Muscle of arm (tissue), 12 donors: ENCODE data around the gene TDRD12. TPM values are rescaled to one million over a fixed set of nuclear protein-coding genes. Genes with fewer than 3 reads are reported as not detected.
"Not testable (repeated sequence)": the region's sequence is repeated elsewhere in the genome, so short reads cannot be mapped to it uniquely, and the experiment has no call there.

Source experiments
- DNase-seq: peaks from one replicate; pipeline ENCODE4 v3.0.0-alpha.2; 2013
- polyA plus RNA-seq, 12 donors: library from polyadenylated mRNA; unstranded; fragments of 120-200 nt; gene quantifications; one replicate each; pipeline ENCODE4 v1.2.1, GENCODE V29; 2013; ENCODE audit not compliant: insufficient read length in 12 of 12

Gene TDRD12
- polyA plus RNA-seq, 12 donors, result 0.09 to 2.3 (median 0.44) TPM; not detected in 2

DNA sequence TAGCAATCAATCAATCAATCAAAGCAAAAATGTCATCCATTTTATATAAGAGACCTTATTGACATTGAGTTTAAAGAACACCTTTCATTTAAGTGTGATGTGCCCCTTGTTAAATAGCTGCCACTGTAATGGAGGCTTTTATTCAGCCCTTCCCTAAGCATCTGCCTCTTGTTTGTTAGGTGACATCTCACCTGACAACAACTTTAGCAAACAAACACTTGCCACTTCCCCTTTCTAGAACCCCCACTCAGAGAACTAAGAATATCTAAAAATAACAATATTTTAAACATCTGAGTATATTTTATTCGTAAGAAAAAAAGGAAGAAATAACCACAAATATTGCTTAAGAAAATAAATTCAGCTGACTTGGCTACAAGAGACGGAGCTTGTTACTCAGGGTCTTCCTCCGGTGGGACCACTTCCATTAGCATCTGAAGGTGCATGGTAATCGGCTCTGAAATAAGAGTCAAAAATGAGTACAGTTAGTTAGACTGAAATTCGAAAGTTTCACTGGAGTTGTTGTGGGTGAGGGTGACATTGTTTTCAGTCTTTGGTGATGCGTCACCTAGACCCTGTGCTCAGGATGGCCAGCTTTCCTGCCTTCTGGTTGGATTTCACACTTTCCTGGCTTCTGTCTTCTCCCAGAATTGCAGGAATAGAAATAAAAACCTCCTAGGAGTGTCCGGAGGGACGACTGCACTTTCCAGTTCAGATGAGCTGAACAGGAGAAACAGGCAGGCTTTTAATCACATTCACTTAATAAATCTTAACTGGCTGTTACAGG lies 110.9 kb downstream of the TDRD12 start:
- no peak for DNase-seq

DNA sequence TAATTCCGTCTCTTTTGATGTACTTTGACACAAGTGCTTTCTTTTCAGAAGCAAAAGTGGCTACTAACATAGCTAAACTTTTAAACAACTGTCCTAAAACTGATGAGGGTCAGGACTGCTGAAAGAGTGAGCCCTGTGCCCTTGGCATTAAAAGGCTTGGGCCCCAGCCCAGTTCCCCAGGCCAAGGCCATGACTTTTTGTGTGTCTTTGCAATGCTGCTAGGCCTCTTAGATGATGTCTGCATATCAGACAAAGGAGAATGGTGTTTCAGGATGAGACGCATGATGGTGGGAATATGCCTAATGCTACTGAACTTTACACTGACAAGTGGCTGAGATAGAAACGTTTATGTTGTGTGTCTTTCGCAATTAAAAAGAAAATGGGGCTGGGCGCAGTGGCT lies 112.0 kb downstream of the TDRD12 start:
- DNase-seq, result no peak

DNA sequence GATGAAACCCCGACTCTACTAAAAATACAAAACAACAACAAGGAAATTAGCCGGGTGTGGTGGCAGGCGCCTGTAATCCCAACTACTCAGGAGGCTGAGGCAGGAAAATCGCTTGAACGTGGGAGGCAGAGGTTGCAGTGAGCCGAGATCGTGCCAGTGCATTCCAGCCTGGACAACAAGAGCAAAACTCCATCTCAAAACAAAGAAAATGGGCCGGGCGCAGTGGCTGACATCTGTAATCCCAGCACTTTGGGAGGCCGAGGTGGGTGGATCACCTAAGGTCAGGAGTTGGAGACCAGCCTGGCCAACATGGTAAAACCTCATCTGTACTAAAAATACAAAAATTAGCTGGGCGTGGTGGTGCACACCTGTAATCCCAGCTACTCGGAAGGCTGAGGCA lies 112.5 kb downstream of the TDRD12 start:
- DNase-seq, result not testable (repeated sequence)

GRCh38 chr19:32832825-32833224 lies 113.3 kb downstream of the TDRD12 start:
- not testable (repeated sequence) for DNase-seq

GRCh38 chr19:32833388-32833787 lies 113.8 kb downstream of the TDRD12 start:
- not testable (repeated sequence) for DNase-seq

DNA sequence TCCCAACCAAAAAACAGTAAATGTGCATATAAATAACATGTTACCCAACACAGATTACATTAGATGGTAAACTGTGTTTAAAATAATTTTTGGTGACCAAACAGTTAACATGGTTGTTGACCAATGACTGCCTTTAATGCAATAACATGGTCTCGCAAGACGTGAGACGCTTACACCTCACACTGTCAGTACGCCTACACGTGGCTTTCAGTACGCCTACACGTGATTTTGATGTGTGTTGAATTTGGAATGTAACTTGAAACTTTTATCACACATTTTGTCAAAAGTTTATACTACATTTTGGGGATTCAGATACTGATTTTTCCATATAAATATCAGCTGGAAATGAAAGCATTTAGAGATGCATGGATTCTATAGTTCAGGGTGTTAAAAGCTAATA lies 118.0 kb downstream of the TDRD12 start:
- DNase-seq, result no peak

DNA sequence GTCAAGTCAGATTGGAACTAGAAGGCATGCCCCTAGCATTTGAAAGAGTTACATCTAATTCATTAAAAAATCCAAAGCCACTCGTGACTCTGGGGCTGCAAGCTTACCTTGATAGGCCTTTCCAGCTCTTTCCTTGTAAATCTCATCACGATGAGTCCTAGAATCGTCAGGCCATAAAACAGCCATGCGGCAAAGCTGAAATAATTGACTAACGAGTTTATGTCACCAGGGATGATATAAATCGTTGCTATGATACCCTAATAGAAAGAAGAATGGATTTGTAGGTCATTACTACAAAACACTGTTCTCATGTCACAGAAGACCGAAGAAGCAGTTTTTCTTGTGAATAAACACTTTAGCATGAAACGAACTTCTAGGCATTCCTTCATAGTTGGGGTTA lies 122.5 kb downstream of the TDRD12 start:
- DNase-seq, result no peak

GRCh38 chr19:32843716-32844245 lies 124.2 kb downstream of the TDRD12 start:
- no peak for DNase-seq

DNA sequence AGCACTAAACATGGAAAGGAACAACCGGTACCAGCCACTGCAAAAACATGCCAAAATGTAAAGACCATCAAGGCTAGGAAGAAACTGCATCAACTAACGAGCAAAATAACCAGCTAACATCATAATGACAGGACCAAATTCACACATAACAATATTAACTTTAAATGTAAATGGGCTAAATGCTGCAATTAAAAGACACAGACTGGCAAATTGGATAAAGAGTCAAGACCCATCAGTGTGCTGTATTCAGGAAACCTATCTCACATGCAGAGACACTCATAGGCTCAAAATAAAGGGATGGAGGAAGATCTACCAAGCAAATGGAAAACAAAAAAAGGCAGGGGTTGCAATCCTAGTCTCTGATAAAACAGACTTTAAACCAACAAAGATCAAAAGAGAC lies 128.5 kb downstream of the TDRD12 start:
- DNase-seq, result not testable (repeated sequence)

DNA sequence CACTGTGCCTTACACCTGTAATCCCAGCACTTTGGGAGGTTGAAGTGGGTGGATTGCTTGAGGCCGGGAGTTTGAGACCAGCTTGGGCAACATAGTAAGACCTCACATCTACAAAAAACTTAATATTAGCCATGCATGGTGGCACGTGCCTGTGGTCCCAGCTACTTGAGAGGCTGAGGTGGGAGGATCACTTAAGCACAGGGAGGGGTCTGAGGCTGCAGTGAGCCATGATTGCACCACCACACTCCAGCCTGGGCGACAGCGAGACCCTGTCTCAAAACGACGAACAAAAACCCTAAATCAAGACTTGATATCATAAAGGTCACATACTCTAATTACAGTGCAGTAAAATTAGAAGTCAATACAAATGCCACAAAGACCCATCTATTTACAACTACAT lies 132.6 kb downstream of the TDRD12 start:
- DNase-seq, result no peak

DNA sequence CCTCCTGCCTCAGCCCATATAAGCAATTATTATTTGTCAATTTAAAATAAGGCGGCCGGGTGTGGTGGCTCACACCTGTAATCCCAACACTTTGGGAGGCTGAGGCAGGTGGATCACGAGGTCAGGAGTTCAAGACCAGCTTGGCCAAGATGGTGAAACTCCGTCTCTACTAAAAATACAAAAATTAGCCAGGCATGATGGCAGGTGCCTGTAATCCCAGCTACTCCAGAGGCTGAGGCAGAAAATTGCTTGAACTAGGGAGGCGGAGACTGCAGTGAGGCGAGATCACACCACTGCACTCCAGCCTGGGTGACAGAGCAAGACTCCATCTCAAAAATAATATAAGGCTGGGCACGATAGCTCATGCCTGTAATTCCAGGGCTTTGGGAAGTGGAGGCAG lies 137.3 kb downstream of the TDRD12 start:
- DNase-seq, result not testable (repeated sequence)

GRCh38 chr19:32857584-32857983 lies 138.0 kb downstream of the TDRD12 start:
- DNase-seq, result no peak

DNA sequence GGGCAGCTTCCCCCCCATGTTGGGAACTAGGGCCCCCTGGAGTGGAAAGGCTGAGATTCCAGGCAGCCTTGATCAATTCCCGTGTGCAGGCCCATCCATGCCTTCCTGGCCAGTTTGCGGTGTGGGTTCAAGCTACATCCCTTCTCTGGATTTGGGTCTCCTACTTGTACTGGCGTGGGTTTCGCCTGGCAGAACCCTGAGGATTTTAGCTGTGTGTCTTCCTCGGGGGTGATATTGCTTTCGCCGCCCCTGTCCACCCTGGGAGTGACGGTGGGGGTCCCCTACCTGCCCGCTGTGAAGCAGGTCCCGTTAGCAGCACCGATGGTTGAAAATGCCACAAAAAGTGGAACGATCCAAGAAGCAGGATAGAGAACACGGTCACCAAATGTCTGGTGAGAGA lies 138.6 kb downstream of the TDRD12 start:
- DNase-seq, result no peak

GRCh38 chr19:32858559-32858958 lies 139.0 kb downstream of the TDRD12 start:
- DNase-seq, result no peak

- no peak for DNase-seq
These were observed 140.0 kb downstream of the TDRD12 start for GRCh38 chr19:32859591-32859990.

DNA sequence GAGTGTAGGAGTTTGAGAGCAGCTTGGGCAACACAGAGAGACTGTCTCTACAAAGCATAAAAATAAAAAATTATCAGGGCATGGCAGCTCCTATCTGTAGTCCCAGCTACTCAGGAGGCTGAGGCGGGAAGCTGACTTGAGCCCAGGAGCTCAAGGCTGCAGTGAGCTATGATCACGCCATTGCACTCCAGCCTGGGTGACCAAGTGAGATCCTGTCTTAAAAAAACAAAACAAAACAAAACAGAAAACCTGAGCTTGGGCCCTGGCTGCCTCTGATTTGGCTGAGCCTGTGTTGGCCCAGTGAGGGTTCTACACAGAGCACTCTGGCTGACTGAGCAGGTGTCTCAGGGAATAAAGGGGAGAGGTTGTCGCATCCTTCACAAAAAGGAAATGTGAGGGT lies 142.0 kb downstream of the TDRD12 start:
- DNase-seq, result no peak

GRCh38 chr19:32862173-32862572 lies 142.6 kb downstream of the TDRD12 start:
- no peak for DNase-seq

DNA sequence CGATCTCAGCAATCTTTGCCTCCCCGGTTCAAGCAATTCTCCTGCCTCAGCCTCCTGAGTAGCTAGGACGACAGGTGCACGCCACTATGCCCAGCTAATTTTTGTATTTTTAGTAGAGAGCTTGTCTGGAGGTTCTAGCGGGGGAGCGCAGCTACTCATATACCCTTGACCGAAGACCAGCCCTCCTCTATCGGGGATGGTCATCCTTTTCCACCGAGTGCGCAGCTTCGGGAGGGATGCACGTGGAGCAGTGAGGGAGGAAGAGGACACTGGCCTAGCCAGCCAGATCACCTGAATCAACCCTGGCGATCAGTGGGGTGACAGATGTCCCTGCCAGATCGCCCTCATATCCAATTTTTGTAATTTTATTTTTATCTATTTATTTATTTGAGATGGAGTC lies 143.2 kb downstream of the TDRD12 start:
- no peak for DNase-seq

- no peak for DNase-seq
These were observed 143.7 kb downstream of the TDRD12 start for GRCh38 chr19:32863301-32863700.

- no peak for DNase-seq
These were observed 144.3 kb downstream of the TDRD12 start for GRCh38 chr19:32863841-32864240.

- no peak for DNase-seq
These were observed 144.9 kb downstream of the TDRD12 start for GRCh38 chr19:32864318-32865007.

GRCh38 chr19:32865326-32865725 lies 145.8 kb downstream of the TDRD12 start:
- peak; percentile 3 for DNase-seq

DNA sequence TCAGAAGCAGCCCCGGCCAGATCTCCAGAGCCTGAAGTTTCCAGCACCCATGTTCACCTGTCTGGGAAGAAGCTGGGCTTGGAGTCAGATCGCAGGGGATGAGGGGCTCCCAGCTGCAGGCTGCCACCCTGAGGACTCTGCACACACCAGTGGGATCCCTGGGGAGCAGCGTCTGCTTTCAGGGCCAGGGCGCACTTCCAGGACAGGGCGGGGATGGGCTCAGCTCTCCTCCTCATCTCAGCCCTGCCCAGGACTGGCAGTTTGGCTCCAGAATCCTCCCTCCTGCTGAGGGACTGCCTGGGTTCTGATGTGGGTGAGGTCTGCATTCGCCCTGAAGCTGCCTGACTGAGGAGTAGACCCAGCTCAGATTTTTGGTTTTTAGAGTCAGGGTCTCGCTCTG lies 146.5 kb downstream of the TDRD12 start:
- DNase-seq, result no peak
